ENCODE measurements around the gene LRRC23. TPM values are rescaled to one million over a fixed set of nuclear protein-coding genes. Genes with fewer than 3 reads are reported as not detected.

Gene LRRC23
- total and polyA plus RNA-seq, 9 of the 15 experiments (the other 6 are each of a cell fraction or from before 2014, with no cell fraction given), result 2.2 to 7.0 (median 3.0) TPM

- peak in 1 of 2 experiments; percentile 60; a peak in 1 of 4 replicates for TF ChIP-seq TBL1XR1 (IDR thresholded peaks at IDR 0.05; ENCODE audit: low read length in 2 of 2)
- no peak for TF ChIP-seq TRIM25 (IDR thresholded peaks at IDR 0.05; ENCODE audit: borderline replicate concordance)
- TF ChIP-seq KLF16 (IDR thresholded peaks at IDR 0.05), result no peak
- no peak; the same call in 1 of the 2 replicates for TF ChIP-seq ETV1 (tag; conservative IDR thresholded peaks at IDR 0.05; ENCODE audit: low read depth)
- TF ChIP-seq ZNF232 (CRISPR knock-in tag; IDR thresholded peaks at IDR 0.05), result no peak
- no peak for TF ChIP-seq SMAD1 (IDR thresholded peaks at IDR 0.05; ENCODE audit: low read depth, low read length, partially characterized antibody)
- no peak for TF ChIP-seq ZNF699 (CRISPR knock-in tag; IDR thresholded peaks at IDR 0.05; ENCODE audit: insufficient replicate concordance)
- TF ChIP-seq ZNF592 (IDR thresholded peaks at IDR 0.05), result peak; percentile 66
- peak; percentile 82 to 91 (median 86) for TF ChIP-seq CTCF (IDR thresholded peaks at IDR 0.05 in 2 of 3, conservative IDR thresholded peaks at IDR 0.05 in 1 of 3; ENCODE audit: insufficient read depth in 2 of 3, low read depth in 1 of 3, low read length in 3 of 3)
- no peak for TF ChIP-seq ZNF121 (CRISPR knock-in tag; conservative IDR thresholded peaks at IDR 0.05)
- no peak for TF ChIP-seq ZNF561 (CRISPR knock-in tag; conservative IDR thresholded peaks at IDR 0.05)
- TF ChIP-seq SIN3A (IDR thresholded peaks at IDR 0.05; ENCODE audit: borderline replicate concordance in 2 of 2, control insufficient read depth in 1 of 2, low read depth in 2 of 2, low read length in 2 of 2), result no peak
- no peak for TF ChIP-seq ZNF347 (CRISPR knock-in tag; IDR thresholded peaks at IDR 0.05; ENCODE audit: low read depth)
- no peak for TF ChIP-seq MYBL2 (IDR thresholded peaks at IDR 0.05; ENCODE audit: low read depth)
- TF ChIP-seq MYBL2 (CRISPR knock-in tag; IDR thresholded peaks at IDR 0.05; ENCODE audit: borderline replicate concordance), result no peak
- TF ChIP-seq SNAPC5 (CRISPR knock-in tag; IDR thresholded peaks at IDR 0.05), result no peak
- TF ChIP-seq TAF7 (tag; IDR thresholded peaks at IDR 0.05), result no peak
- TF ChIP-seq ZNF551 (CRISPR knock-in tag; IDR thresholded peaks at IDR 0.05), result no peak
Observed at GRCh38 chr12:6937481-6938352, 33.1 kb downstream of the LRRC23 start (continued).
